Measurements from ENCODE around the gene NAA25.

GRCh38 chr12:112035219-112035785 is 73.3 kb downstream of the NAA25 start:
- no peak for TF ChIP-seq POLR2A (IDR thresholded peaks at IDR 0.05; ENCODE audit: low read depth, low read length)
- TF ChIP-seq CTCF (conservative IDR thresholded peaks at IDR 0.05; ENCODE audit: low read depth, low read length), result no peak
- no peak for TF ChIP-seq RFX5 (IDR thresholded peaks at IDR 0.05; ENCODE audit: low read depth, low read length)
- no peak for TF ChIP-seq USF2 (IDR thresholded peaks at IDR 0.05; ENCODE audit: low read depth, low read length)
- no peak for TF ChIP-seq SMC3 (IDR thresholded peaks at IDR 0.05; ENCODE audit: low read depth, low read length)
- TF ChIP-seq RAD21 (IDR thresholded peaks at IDR 0.05; ENCODE audit: low read length), result no peak
- no peak for TF ChIP-seq CEBPB (IDR thresholded peaks at IDR 0.05; ENCODE audit: low read depth, low read length)
- TF ChIP-seq NFE2L2 (IDR thresholded peaks at IDR 0.05; ENCODE audit: low read depth, low read length), result no peak
- no peak for TF ChIP-seq MXI1 (IDR thresholded peaks at IDR 0.05; ENCODE audit: borderline replicate concordance, low read depth, low read length)
- no peak for TF ChIP-seq BHLHE40 (IDR thresholded peaks at IDR 0.05; ENCODE audit: low read depth, low read length)
- TF ChIP-seq MAZ (IDR thresholded peaks at IDR 0.05; ENCODE audit: borderline replicate concordance, low read depth, low read length), result no peak
- TF ChIP-seq MAFK (IDR thresholded peaks at IDR 0.05; ENCODE audit: low read depth, low read length), result no peak
- no peak for TF ChIP-seq RCOR1 (IDR thresholded peaks at IDR 0.05; ENCODE audit: insufficient replicate concordance, low read length)

Data from IMR-90 (cell line).